Panc1 (cell line): Measurements from ENCODE around the gene ADARB2. TPM values are rescaled to one million over a fixed set of nuclear protein-coding genes. Genes with fewer than 3 reads are reported as not detected.

ENCODE experiments used
- ATAC-seq: fragments of 200-7000 bp; cut with Tn5 transposase; 2 replicates; pipeline ENCODE4 v1.9.1; 2020; ENCODE audit warnings: mild to moderate bottlenecking, moderate library complexity
- BruUV-seq: library from RNA; stranded (reverse); fragments of 400-500 nt; replicated peaks from 2 replicates; lab custom pipeline; 2021; lab: Mats Ljungman, UMichigan
- CTCF ChIA-PET: fragments of 300-600 bp; sonication (Branson Sonifier 250); formaldehyde crosslinking; loops from one replicate; lab custom pipeline; 2022; ENCODE audit warnings: antibody characterized with exemption; lab: Charles Lee
- POLR2A ChIA-PET: fragments of 300-600 bp; sonication (Branson Sonifier 250); formaldehyde crosslinking; loops from one replicate; lab custom pipeline; 2022; ENCODE audit warnings: antibody characterized with exemption; lab: Charles Lee
- DNase-seq: peaks from one replicate; pipeline ENCODE4 v3.0.0-alpha.2; 2010; ENCODE audit warnings: low read depth, low spot score
- H3K27ac ChIP-seq: 2 replicates; pipeline ENCODE4 v1.5.1; 2011; ENCODE audit warnings: mild to moderate bottlenecking, low read length, inconsistent platforms
- H3K27me3 ChIP-seq: fragments of 200-500 bp; sonication (Bioruptor generic); 2 replicates; pipeline ENCODE4 v1.6.0; 2014; ENCODE audit warnings: low read length, inconsistent platforms; ENCODE audit not compliant: control insufficient read depth, insufficient read depth
- H3K36me3 ChIP-seq: fragments of 200-500 bp; sonication (Bioruptor generic); 2 replicates; pipeline ENCODE4 v1.5.1; 2014; ENCODE audit warnings: inconsistent platforms, mild to moderate bottlenecking, low read length, moderate library complexity; ENCODE audit not compliant: control insufficient read depth, insufficient read depth
- H3K4me1 ChIP-seq: 2 replicates; pipeline ENCODE4 v1.5.1; 2011; ENCODE audit warnings: inconsistent platforms, mild to moderate bottlenecking, low read length, moderate library complexity; ENCODE audit not compliant: control insufficient read depth, insufficient read depth
- H3K4me3 ChIP-seq, 2 experiments: 2 replicates each; pipeline ENCODE4 v1.5.1; 2011 to 2012; ENCODE audit warnings: low read depth in 2 of 2, low read length in 2 of 2, mild to moderate bottlenecking in 2 of 2, inconsistent platforms in 1 of 2, moderate library complexity in 1 of 2
- H3K9me3 ChIP-seq: fragments of 200-500 bp; sonication (Bioruptor generic); 2 replicates; pipeline ENCODE4 v1.5.1; 2014; ENCODE audit warnings: low read depth, mild to moderate bottlenecking, inconsistent platforms, low read length, moderate library complexity; ENCODE audit not compliant: control insufficient read depth, insufficient read depth
- CTCF ChIP-seq: fragments of 450-650 bp; IDR thresholded peaks from 2 replicates; pipeline ENCODE4 v1.5.1; 2017; ENCODE audit warnings: mild to moderate bottlenecking
- POLR2AphosphoS5 ChIP-seq: IDR thresholded peaks from 2 replicates; pipeline ENCODE4 v1.6.1; 2012; ENCODE audit warnings: mild to moderate bottlenecking, low read depth, low read length, moderate library complexity
- REST ChIP-seq, 2 experiments: IDR thresholded peaks; 2 replicates each; pipeline ENCODE4 v1.6.1; 2011 to 2012; ENCODE audit warnings: low read depth in 2 of 2, control low read depth in 1 of 2, low read length in 1 of 2, mild to moderate bottlenecking in 1 of 2, moderate library complexity in 1 of 2; ENCODE audit not compliant: insufficient read depth in 1 of 2
- SIN3A ChIP-seq: IDR thresholded peaks from 2 replicates; pipeline ENCODE4 v1.6.1; 2012; ENCODE audit warnings: low read depth, mild to moderate bottlenecking, low read length, moderate library complexity, borderline replicate concordance; ENCODE audit not compliant: insufficient read depth
- TCF7L2 ChIP-seq: IDR thresholded peaks from 2 replicates; pipeline ENCODE4 v1.6.1; 2011; ENCODE audit warnings: mild to moderate bottlenecking, low read depth, low read length, inconsistent platforms
- in situ Hi-C: cut with HindIII; loops from 2 replicates; pipeline ENCODE4 v1.10.0; 2016; ENCODE audit warnings: low sequenced_read_pairs, low pct_unique_long_range_greater_than_20kb
- intact Hi-C: fragments of 100-400 bp; cut with micrococcal nuclease; formaldehyde crosslinking; loops from one replicate; pipeline ENCODE4 v1.10.0; 2022; ENCODE audit not compliant: unreplicated experiment
- total RNA-seq: library from RNA; stranded (reverse); gene quantifications from one replicate; pipeline ENCODE4 v1.2.1, GENCODE V29; 2021; ENCODE audit not compliant: unreplicated experiment

The ADARB2 gene
- total RNA-seq, 1 experiment from 2014 or later, result 0.31 TPM

- no peak for TF ChIP-seq TCF7L2
Observed at GRCh38 chr10:1200866-1201807, 536.2 kb downstream of the ADARB2 start (continued).

- TF ChIP-seq SIN3A (no peak), REST (IDR thresholded peaks at IDR 0.05; ENCODE audit: insufficient read depth in 1 of 2, low read depth in 2 of 2, low read length in 1 of 2) (no peak), POLR2AphosphoS5 (no peak), CTCF (no peak), TCF7L2 (no peak)
- DNase-seq, result no peak
- H3K36me3 ChIP-seq, result no peaks in the 10 kb centered on the region
- H3K4me3 ChIP-seq, result no peak overlapping the region
- H3K4me1 ChIP-seq, result no peaks in the 10 kb centered on the region
- POLR2A ChIA-PET, result no interaction called here
- no peaks in the 10 kb centered on the region for H3K9me3 ChIP-seq
- ATAC-seq, result no peak
- CTCF ChIA-PET, result no interaction called here
- H3K27ac ChIP-seq, result no peak overlapping the region
- no TSS peak for BruUV-seq
- intact Hi-C loops, result no loop called here
- peaks cover 6% of the 10 kb centered on the region for H3K27me3 ChIP-seq
- in situ Hi-C loops, result no loop called here
Observed at GRCh38 chr10:1199897-1200721, 537.2 kb downstream of the ADARB2 start.

GRCh38 chr10:1199345-1199673 lies 538.0 kb downstream of the ADARB2 start:
- no peaks in the 10 kb centered on the region for H3K36me3 ChIP-seq
- H3K4me1 ChIP-seq, result no peaks in the 10 kb centered on the region
- ChIA-PET POLR2A (no interaction called here), CTCF (no interaction called here)
- DNase-seq, result no peak
- no peak overlapping the region for H3K27ac ChIP-seq
- no peak for TF ChIP-seq TCF7L2
- TF ChIP-seq POLR2AphosphoS5, result no peak
- TF ChIP-seq SIN3A, result no peak
- no peak for TF ChIP-seq CTCF
- BruUV-seq, result no TSS peak
- peaks cover 6% of the 10 kb centered on the region for H3K27me3 ChIP-seq
- in situ Hi-C loops (no loop called here), intact Hi-C loops (no loop called here)
- no peaks in the 10 kb centered on the region for H3K9me3 ChIP-seq
- H3K4me3 ChIP-seq, result no peak overlapping the region
- no peak for ATAC-seq
